ENCODE data around the gene PSMA6. TPM values are rescaled to one million over a fixed set of nuclear protein-coding genes. Genes with fewer than 3 reads are reported as not detected.

The PSMA6 gene
- total and polyA plus RNA-seq, 2 of the 13 experiments (the other 11 are each of a cell fraction or from before 2014, with no cell fraction given), result 525 to 1,109 TPM

- TF ChIP-seq RBFOX2 (IDR thresholded peaks at IDR 0.05; ENCODE audit: low read depth, low read length) (peak; percentile 78), SALL1 (CRISPR knock-in tag; IDR thresholded peaks at IDR 0.05) (peak; percentile 99), ZSCAN21 (CRISPR knock-in tag; IDR thresholded peaks at IDR 0.05; ENCODE audit: borderline replicate concordance) (peak; percentile 99), GRHL1 (CRISPR knock-in tag; conservative IDR thresholded peaks at IDR 0.05) (no peak), CREB1 (IDR thresholded peaks at IDR 0.05) (peak; percentile 35; the same call in 1 of the 2 replicates), CREB1 (CRISPR knock-in tag; IDR thresholded peaks at IDR 0.05) (no peak), ZNF83 (CRISPR knock-in tag; IDR thresholded peaks at IDR 0.05; ENCODE audit: borderline replicate concordance) (peak; percentile 95; the same call in 1 of the 2 replicates), PAWR (CRISPR knock-in tag; IDR thresholded peaks at IDR 0.05; ENCODE audit: borderline replicate concordance) (peak; percentile 93; the same call in 1 of the 2 replicates), HNF4A (CRISPR knock-in tag; IDR thresholded peaks at IDR 0.05) (peak; percentile 96), IKZF1 (IDR thresholded peaks at IDR 0.05) (no peak), NFE2L2 (IDR thresholded peaks at IDR 0.05; ENCODE audit: low read length) (peak; percentile 3; the same call in 1 of the 2 replicates), KAT8 (CRISPR knock-in tag; IDR thresholded peaks at IDR 0.05) (peak; percentile 94), CENPT (CRISPR knock-in tag; IDR thresholded peaks at IDR 0.05; ENCODE audit: low read depth) (no peak; the same call in 1 of the 2 replicates), ZNF383 (CRISPR knock-in tag; IDR thresholded peaks at IDR 0.05; ENCODE audit: borderline replicate concordance) (peak; percentile 99), ATF4 (CRISPR knock-in tag; IDR thresholded peaks at IDR 0.05) (no peak; a peak in 1 of 4 replicates), HNF4G (IDR thresholded peaks at IDR 0.05; ENCODE audit: borderline replicate concordance, low read depth, low read length) (peak; percentile 91), HNF4G (CRISPR knock-in tag; IDR thresholded peaks at IDR 0.05; ENCODE audit: borderline replicate concordance, low read depth) (peak; percentile 96), RFXAP (CRISPR knock-in tag; IDR thresholded peaks at IDR 0.05; ENCODE audit: borderline replicate concordance) (no peak; the same call in 1 of the 2 replicates), ZNF558 (CRISPR knock-in tag; IDR thresholded peaks at IDR 0.05; ENCODE audit: borderline replicate concordance) (no peak; the same call in none of the 2 replicates), PTBP1 (IDR thresholded peaks at IDR 0.05; ENCODE audit: low read depth, low read length, poor library complexity, severe bottlenecking) (peak; percentile 95), TOE1 (CRISPR knock-in tag; IDR thresholded peaks at IDR 0.05) (peak; percentile 83)
Observed at GRCh38 chr14:35347323-35348043, 55.3 kb downstream of the PSMA6 start (continued).
